CD4-positive, CD25-positive, alpha-beta regulatory T cell (primary cell): Measurements from ENCODE around the gene ARSB. TPM values are rescaled to one million over a fixed set of nuclear protein-coding genes. Genes with fewer than 3 reads are reported as not detected.
A peak's percentile ranks its signal among the peaks of the same experiment; 100 is the strongest.
"Not testable (repeated sequence)": the region's sequence is repeated elsewhere in the genome, so short reads cannot be mapped to it uniquely, and the experiment has no call there.

Experiments used
- ATAC-seq, 2 donors: fragments of 150-1000 bp; cut with Tn5 transposase; one replicate each; pipeline ENCODE4 v1.10.0; 2021; ENCODE audit warnings: low read depth in 2 of 2, moderate number of reproducible peaks in 2 of 2, moderate library complexity in 1 of 2
- DNase-seq, 3 donors: peaks; one replicate each; pipeline versions ENCODE4 v3.0.0 to v3.0.0-alpha.2; 2012 to 2022; ENCODE audit warnings: mixed read lengths in 1 of 3
- H3K27ac ChIP-seq: one replicate; pipeline ENCODE4 v1.7.0; 2013; ENCODE audit warnings: mild to moderate bottlenecking, low read length; ENCODE audit not compliant: insufficient read depth, poor library complexity, severe bottlenecking
- H3K27me3 ChIP-seq: one replicate; pipeline ENCODE4 v1.7.0; 2013; ENCODE audit warnings: low read length; ENCODE audit not compliant: control insufficient read depth, insufficient read depth
- H3K36me3 ChIP-seq: one replicate; pipeline ENCODE4 v1.7.0; 2013; ENCODE audit warnings: mild to moderate bottlenecking, low read length, moderate library complexity; ENCODE audit not compliant: control insufficient read depth, insufficient read depth
- H3K4me1 ChIP-seq: 2 replicates; pipeline ENCODE4 v1.7.0; 2013; ENCODE audit warnings: mild to moderate bottlenecking, low read length; ENCODE audit not compliant: insufficient read depth, control insufficient read depth, poor library complexity, severe bottlenecking
- H3K4me3 ChIP-seq: one replicate; pipeline ENCODE4 v1.7.0; 2013; ENCODE audit warnings: low read depth, mild to moderate bottlenecking, low read length, moderate library complexity
- H3K9me3 ChIP-seq, 2 experiments: 1 replicate in 1 of 2; 2 replicates in 1 of 2; pipeline ENCODE4 v1.7.0; 2013; ENCODE audit warnings: low read length in 2 of 2, mild to moderate bottlenecking in 1 of 2, moderate library complexity in 1 of 2; ENCODE audit not compliant: control insufficient read depth in 2 of 2
- H3K27ac Mint-ChIP-seq, 3 donors: one replicate each; pipeline ENCODE4 v1.8.0; 2020 to 2022; ENCODE audit warnings: mild to moderate bottlenecking in 3 of 3, mixed read lengths in 3 of 3, moderate library complexity in 2 of 3
- H3K27me3 Mint-ChIP-seq: one replicate; pipeline ENCODE4 v1.8.0; 2022; ENCODE audit warnings: mild to moderate bottlenecking, mixed read lengths
- H3K36me3 Mint-ChIP-seq: one replicate; pipeline ENCODE4 v1.8.0; 2020; ENCODE audit warnings: mixed read lengths
- H3K4me1 Mint-ChIP-seq, 4 donors: one replicate each; pipeline ENCODE4 v1.8.0; 2020 to 2022; ENCODE audit warnings: mixed read lengths in 4 of 4, mild to moderate bottlenecking in 1 of 4
- H3K4me3 Mint-ChIP-seq, 4 donors: one replicate each; pipeline ENCODE4 v1.8.0; 2020 to 2022; ENCODE audit warnings: mild to moderate bottlenecking in 4 of 4, mixed read lengths in 4 of 4, moderate library complexity in 3 of 4
- H3K9me3 Mint-ChIP-seq, 7 donors: one replicate each; pipeline ENCODE4 v1.8.0; 2020 to 2022; ENCODE audit warnings: mixed read lengths in 7 of 7, mild to moderate bottlenecking in 3 of 7, moderate library complexity in 2 of 7
- polyA plus RNA-seq, 4 donors: library from polyadenylated mRNA; unstranded; fragments of 300-500 nt; fragmentation: Illumina TruSeq; gene quantifications; one replicate each; pipeline ENCODE4 v1.2.3, GENCODE V29; 2021
- total RNA-seq: library from RNA; stranded (reverse); gene quantifications from one replicate; pipeline ENCODE4 v1.2.3, GENCODE V29; 2022

Gene ARSB
- total and polyA plus RNA-seq, 5 donors from 2014 or later: 3.4 to 6.5 (median 4.4) TPM

GRCh38 chr5:78992146-78992545 is 7.0 kb upstream of the ARSB start:
- Mint-ChIP-seq H3K36me3 (no peaks in the 10 kb centered on the region), H3K27ac (no peak overlapping the region), H3K4me3 (no peak overlapping the region), H3K27me3 (peaks cover 20% of the 10 kb centered on the region), H3K9me3 (peaks cover 0 to 5% (median 1%) of the 10 kb centered on the region in 7 donors), H3K4me1 (peaks cover 0 to 12% (median 6%) of the 10 kb centered on the region in 4 donors)
- Histone ChIP-seq H3K4me3 (no peak overlapping the region), H3K4me1 (no peaks in the 10 kb centered on the region), H3K27me3 (peaks cover 4% of the 10 kb centered on the region), H3K9me3 (no peaks in the 10 kb centered on the region), H3K36me3 (no peaks in the 10 kb centered on the region), H3K27ac (no peak overlapping the region)
- no peak for ATAC-seq
- no peak for DNase-seq

DNA sequence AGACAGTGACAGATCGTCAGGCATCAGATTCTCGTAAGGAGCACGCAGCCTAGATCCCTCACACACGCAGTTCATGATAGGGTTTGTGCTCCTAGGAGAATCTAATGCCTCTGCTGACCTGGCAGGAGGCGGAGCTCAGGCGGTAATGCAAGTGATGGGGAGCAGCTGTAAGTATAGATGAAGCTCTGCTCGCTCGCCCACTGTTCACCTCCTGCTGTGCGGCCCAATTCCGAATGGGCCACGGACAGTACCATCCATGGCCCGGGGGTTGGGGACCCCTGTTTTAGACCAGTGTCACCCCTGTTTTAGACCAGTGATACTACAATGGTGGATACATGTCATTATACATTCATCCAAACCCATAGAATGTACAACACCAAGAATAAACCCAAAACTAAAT is 4.0 kb upstream of the ARSB start:
- Mint-ChIP-seq H3K27ac (no peak overlapping the region), H3K4me3 (no peak overlapping the region), H3K36me3 (no peaks in the 10 kb centered on the region), H3K27me3 (peaks cover 13% of the 10 kb centered on the region), H3K9me3 (no peaks in the 10 kb centered on the region), H3K4me1 (peaks cover 7 to 26% (median 21%) of the 10 kb centered on the region in 4 donors)
- peaks cover 17% of the 10 kb centered on the region for H3K4me1 ChIP-seq
- no peaks in the 10 kb centered on the region for H3K27me3 ChIP-seq
- H3K36me3 ChIP-seq: no peaks in the 10 kb centered on the region
- H3K27ac ChIP-seq: no peak overlapping the region
- DNase-seq (no peak), ATAC-seq (no peak)
- no peaks in the 10 kb centered on the region for H3K9me3 ChIP-seq
- H3K4me3 ChIP-seq: no peak overlapping the region

DNA sequence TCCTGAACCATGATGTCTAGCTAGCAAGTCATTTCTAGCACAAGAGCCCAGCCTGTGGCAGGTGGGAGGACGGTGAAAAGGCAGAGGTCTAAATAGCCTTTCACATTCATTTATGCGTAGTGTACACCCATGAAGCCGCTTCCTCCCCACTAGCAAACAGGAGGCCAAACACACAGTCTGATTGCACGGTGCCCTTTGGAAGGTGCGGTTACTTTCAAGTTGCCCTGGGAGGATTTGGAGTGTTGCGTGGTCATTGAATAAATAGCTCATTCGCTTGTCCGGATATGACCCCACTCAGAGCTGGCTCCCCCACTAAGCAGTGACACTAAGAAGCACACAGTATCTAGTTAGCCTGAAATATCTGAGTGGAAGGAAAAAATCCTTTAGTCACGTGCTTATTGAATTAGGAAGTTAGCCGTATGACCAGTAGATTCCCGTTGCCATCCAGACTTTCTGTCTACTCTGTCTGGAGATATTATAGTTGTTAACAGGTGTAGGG is 664 bp upstream of the ARSB start:
- ATAC-seq (peak; percentile 32 to 53), DNase-seq (peak; percentile 15 to 78 (median 32))
- Mint-ChIP-seq H3K4me3 (peak overlapping the region; percentile 91 to 96 (median 94)), H3K9me3 (no peaks in the 10 kb centered on the region), H3K4me1 (peaks cover 13 to 43% (median 33%) of the 10 kb centered on the region in 4 donors), H3K27me3 (peaks cover 5% of the 10 kb centered on the region), H3K36me3 (no peaks in the 10 kb centered on the region), H3K27ac (peak overlapping the region; percentile 93 to 97 (median 93))
- no peaks in the 10 kb centered on the region for H3K9me3 ChIP-seq
- H3K4me1 ChIP-seq: peaks cover 25% of the 10 kb centered on the region
- H3K36me3 ChIP-seq: no peaks in the 10 kb centered on the region
- peak overlapping the region; percentile 78 for H3K27ac ChIP-seq
- no peaks in the 10 kb centered on the region for H3K27me3 ChIP-seq
- peak overlapping the region; percentile 83 for H3K4me3 ChIP-seq

- ATAC-seq (peak; percentile 57 to 58), DNase-seq (peak; percentile 66 to 79 (median 66))
- Mint-ChIP-seq H3K27me3 (no peaks in the 10 kb centered on the region), H3K4me1 (peaks cover 13 to 46% (median 33%) of the 10 kb centered on the region in 4 donors), H3K27ac (peak overlapping the region; percentile 90 to 96 (median 92)), H3K9me3 (no peaks in the 10 kb centered on the region), H3K4me3 (peak overlapping the region; percentile 89 to 98 (median 94)), H3K36me3 (no peaks in the 10 kb centered on the region)
- Histone ChIP-seq H3K36me3 (no peaks in the 10 kb centered on the region), H3K4me1 (peaks cover 25% of the 10 kb centered on the region), H3K27me3 (no peaks in the 10 kb centered on the region), H3K9me3 (no peaks in the 10 kb centered on the region), H3K27ac (peak overlapping the region; percentile 78), H3K4me3 (peak overlapping the region; percentile 91)
These were observed 533 bp downstream of the ARSB start for GRCh38 chr5:78984439-78985115.

DNA sequence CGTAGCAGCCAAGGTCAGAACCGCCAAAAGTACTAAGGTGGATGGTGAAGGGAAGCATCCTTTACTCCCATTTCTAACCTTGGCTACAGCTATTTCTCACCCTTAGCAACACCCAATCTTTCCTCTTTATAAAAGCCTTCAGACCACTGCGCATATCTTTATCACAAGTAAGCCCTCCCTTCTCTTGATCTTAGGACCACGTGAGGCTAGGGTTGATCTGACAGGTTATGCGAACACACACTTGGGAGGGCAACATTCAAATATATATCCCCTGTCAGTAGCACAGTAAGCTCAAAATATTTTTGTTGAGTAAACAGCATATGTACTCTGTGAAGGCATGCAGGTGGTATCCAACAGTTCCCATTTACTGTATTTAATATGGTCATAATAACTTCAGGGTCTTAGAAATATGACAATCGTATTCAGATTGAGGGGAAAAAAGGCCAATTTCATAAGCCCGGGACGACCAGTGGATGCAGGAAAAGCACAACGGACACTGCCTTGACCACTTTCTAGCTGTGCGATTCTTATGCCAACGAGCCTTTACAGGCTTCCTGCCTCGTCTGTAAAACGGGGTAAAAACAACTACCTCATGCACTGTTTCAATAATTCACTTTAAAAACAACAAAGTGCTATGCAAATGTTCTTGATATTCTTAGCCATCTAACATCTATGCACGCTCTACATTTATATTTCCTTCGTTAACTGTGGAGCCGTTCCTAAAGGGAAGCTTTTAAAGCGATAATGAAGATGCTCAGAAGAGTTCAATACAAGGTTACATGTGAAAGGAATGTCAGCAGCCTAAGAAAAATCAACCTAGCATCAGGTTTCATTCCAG is 1.3 kb downstream of the ARSB start:
- H3K4me1 Mint-ChIP-seq: peaks cover 13 to 54% (median 34%) of the 10 kb centered on the region in 4 donors
- no peaks in the 10 kb centered on the region for H3K9me3 Mint-ChIP-seq
- Histone ChIP-seq H3K36me3 (no peaks in the 10 kb centered on the region), H3K27me3 (no peaks in the 10 kb centered on the region), H3K4me3 (peak overlapping the region; percentile 91), H3K27ac (peak overlapping the region; percentile 78), H3K9me3 (no peaks in the 10 kb centered on the region), H3K4me1 (peaks cover 25% of the 10 kb centered on the region)
- no peaks in the 10 kb centered on the region for H3K36me3 Mint-ChIP-seq
- no peaks in the 10 kb centered on the region for H3K27me3 Mint-ChIP-seq
- peak overlapping the region; percentile 86 to 98 (median 94) for H3K4me3 Mint-ChIP-seq
- peak overlapping the region; percentile 90 to 96 (median 92) for H3K27ac Mint-ChIP-seq
- peak in 1 of 3 donors; percentile 15 for DNase-seq
- no peak for ATAC-seq

GRCh38 chr5:78983194-78983593 is 1.9 kb downstream of the ARSB start:
- H3K9me3 ChIP-seq, H3K9me3 Mint-ChIP-seq, H3K36me3 Mint-ChIP-seq, H3K36me3 ChIP-seq, H3K27me3 ChIP-seq, H3K27me3 Mint-ChIP-seq, DNase-seq, ATAC-seq: not testable (repeated sequence)
- H3K4me1 Mint-ChIP-seq: peaks cover 13 to 59% (median 34%) of the 10 kb centered on the region in 4 donors
- Histone ChIP-seq H3K27ac (peak overlapping the region; percentile 78), H3K4me3 (peak overlapping the region; percentile 91), H3K4me1 (peaks cover 25% of the 10 kb centered on the region)
- peak overlapping the region; percentile 90 to 96 (median 92) for H3K27ac Mint-ChIP-seq
- peak overlapping the region; percentile 4 to 98 (median 94) for H3K4me3 Mint-ChIP-seq

- H3K36me3 Mint-ChIP-seq: peaks cover 3% of the 10 kb centered on the region
- Histone ChIP-seq H3K27me3 (no peaks in the 10 kb centered on the region), H3K27ac (no peak overlapping the region), H3K4me3 (no peak overlapping the region), H3K4me1 (peaks cover 12% of the 10 kb centered on the region), H3K9me3 (no peaks in the 10 kb centered on the region), H3K36me3 (no peaks in the 10 kb centered on the region)
- H3K9me3 Mint-ChIP-seq: no peaks in the 10 kb centered on the region
- H3K4me3 Mint-ChIP-seq: no peak overlapping the region
- no peak for ATAC-seq
- H3K4me1 Mint-ChIP-seq: peaks cover 8 to 50% (median 30%) of the 10 kb centered on the region in 4 donors
- H3K27me3 Mint-ChIP-seq: no peaks in the 10 kb centered on the region
- no peak overlapping the region for H3K27ac Mint-ChIP-seq
- DNase-seq: no peak
These were observed 5.2 kb downstream of the ARSB start for GRCh38 chr5:78979909-78980308.
